ENCODE data around the gene HBZ.
A peak's percentile ranks its signal among the peaks of the same experiment; 100 is the strongest.
"Not testable (repeated sequence)": the region's sequence is repeated elsewhere in the genome, so short reads cannot be mapped to it uniquely, and the experiment has no call there.

Gene HBZ

DNA sequence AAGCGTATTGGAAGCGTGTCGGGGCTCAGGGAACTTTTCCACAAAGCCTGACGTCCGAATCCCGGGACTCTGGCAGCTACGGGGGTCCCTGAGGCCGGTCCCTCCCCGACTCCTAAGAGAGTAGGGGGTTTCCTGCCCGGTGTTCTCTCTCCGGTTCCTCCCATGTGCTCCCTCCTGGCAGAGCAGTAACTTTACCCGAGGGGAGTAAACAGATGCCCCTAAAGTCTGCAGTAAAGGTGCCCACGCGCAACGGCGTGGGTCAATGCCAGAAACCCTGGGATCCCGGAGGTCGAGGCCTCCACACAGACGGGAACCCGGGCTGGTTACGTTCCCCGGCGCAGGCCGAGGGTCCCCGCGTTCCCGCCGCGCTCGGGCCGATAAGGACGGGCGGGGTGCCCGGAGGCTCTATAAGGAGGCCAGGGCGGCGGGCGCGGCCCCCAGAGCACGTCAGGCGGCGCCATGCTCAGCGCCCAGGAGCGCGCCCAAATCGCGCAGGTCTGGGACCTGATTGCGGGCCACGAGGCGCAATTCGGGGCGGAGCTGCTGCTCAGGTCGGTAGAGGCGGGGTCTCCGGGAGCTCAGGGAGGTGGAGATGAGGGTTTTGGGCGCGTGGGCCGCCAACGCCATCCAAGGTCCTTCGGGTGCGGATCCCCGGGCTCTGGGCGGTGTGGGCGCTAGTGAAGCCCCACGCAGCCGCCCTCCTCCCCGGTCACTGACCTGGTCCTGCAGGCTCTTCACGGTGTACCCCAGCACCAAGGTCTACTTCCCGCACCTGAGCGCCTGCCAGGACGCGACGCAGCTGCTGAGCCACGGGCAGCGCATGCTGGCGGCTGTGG lies 13.3 kb downstream of the HBZ start, which contains the start of gene HBM:
Gene HBM (plus strand): TSS at position 440 of the 836 bp plus-strand sequence. CDS start 20 bp downstream, at position 460.
- DNase-seq = no peak

DNA sequence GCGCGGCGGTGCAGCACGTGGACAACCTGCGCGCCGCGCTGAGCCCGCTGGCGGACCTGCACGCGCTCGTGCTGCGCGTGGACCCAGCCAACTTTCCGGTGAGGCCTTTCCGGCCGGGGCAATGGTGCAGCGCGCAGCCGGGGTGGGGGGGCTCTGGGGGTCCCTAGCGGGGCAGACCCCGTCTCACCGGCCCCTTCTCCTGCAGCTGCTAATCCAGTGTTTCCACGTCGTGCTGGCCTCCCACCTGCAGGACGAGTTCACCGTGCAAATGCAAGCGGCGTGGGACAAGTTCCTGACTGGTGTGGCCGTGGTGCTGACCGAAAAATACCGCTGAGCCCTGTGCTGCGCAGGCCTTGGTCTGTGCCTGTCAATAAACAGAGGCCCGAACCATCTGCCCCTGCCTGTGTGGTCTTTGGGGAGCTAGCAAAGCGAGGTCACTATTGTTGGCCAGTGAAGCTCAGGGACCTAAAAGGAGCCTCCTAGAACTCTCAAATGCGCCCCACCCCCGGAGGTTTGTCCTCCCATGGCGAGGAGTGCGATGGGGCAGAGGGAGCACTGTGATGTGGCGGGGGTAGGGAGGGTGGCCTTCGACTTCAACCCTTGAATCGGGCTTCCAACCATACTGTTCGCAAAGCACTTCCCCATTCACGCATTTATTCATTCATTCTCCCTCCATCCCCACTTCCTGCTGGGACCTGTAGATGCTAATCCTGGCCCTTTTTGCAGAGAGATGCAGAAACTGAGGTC lies 14.1 kb downstream of the HBZ start:
- DNase-seq = no peak

DNA sequence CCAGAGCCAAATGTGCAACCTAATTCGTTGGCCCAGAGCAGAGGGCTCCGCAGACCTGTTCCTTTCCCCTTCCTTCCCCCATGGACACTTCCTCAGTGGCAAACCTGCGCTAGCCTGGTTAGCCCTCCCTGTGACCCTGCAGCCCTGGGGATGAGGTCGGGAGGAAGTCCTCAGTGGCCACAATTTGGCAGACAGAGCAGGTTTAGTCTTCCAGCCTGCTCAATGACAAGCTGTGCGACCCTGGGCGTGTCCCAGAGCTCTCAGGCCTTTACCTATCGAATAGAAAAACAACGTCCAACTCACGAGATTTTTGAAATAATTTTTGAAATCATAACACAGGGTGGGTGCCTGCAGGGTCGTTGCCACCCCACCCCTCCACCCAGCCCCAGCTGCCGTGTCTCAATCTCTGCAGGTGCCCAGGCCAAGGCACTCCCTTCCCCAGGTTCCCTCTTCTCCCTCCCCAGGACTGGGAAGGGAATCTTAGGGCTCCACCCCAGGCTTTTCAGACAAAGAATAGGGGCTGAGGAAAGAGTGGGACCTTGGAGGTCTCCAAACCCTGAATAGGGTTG lies 14.8 kb downstream of the HBZ start:
- DNase-seq = no peak

DNA sequence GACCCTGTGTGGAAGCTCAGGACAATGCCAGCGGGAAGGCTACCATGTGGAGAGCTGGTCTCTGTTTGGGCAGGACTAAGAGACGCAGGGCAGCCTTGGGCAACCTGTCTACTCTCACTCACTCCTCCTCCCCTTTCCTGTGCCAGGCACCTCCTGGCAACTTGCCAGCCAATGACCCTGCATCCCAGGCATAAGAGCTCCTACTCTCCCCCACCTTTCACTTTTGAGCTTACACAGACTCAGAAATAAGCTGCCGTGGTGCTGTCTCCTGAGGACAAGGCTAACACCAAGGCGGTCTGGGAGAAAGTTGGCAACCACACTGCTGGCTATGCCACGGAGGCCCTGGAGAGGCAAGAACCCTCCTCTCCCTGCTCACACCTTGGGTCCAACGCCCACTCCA lies 16.0 kb downstream of the HBZ start:
- DNase-seq = no peak

DNA sequence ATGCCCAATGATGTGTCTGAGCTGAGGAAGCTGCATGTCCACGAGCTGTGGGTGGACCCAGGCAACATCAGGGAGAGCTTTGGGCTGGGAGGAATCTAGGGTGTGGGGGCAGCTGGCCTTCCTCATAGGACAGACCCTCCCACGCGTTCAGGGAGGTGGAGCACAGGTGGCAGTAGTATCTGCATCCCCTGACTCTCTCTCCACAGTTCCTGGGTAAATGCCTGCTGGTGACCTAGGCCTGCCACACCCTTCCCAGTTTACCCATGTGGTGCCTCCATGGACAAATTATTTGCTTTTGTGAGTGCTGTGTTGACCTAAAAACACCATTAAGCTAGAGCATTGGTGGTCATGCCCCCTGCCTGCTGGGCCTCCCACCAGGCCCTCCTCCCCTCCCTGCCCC lies 16.6 kb downstream of the HBZ start:
- DNase-seq = no peak

DNA sequence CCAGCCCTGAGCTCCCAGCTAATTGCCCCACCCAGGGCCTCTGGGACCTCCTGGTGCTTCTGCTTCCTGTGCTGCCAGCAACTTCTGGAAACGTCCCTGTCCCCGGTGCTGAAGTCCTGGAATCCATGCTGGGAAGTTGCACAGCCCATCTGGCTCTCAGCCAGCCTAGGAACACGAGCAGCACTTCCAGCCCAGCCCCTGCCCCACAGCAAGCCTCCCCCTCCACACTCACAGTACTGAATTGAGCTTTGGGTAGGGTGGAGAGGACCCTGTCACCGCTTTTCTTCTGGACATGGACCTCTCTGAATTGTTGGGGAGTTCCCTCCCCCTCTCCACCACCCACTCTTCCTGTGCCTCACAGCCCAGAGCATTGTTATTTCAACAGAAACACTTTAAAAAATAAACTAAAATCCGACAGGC lies 17.7 kb downstream of the HBZ start:
- DNase-seq = not testable (repeated sequence)

DNA sequence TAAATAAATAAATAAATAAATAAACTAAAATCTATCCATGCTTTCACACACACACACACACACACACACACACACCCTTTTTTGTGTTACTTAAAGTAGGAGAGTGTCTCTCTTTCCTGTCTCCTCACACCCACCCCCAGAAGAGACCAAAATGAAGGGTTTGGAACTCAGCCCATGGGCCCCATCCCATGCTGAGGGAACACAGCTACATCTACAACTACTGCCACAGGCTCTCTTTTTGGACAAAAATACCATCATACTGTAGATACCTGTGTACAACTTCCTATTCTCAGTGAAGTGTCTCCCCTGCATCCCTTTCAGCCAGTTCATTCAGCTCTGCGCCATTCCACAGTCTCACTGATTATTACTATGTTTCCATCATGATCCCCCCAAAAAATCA lies 18.3 kb downstream of the HBZ start:
- no peak for DNase-seq

DNA sequence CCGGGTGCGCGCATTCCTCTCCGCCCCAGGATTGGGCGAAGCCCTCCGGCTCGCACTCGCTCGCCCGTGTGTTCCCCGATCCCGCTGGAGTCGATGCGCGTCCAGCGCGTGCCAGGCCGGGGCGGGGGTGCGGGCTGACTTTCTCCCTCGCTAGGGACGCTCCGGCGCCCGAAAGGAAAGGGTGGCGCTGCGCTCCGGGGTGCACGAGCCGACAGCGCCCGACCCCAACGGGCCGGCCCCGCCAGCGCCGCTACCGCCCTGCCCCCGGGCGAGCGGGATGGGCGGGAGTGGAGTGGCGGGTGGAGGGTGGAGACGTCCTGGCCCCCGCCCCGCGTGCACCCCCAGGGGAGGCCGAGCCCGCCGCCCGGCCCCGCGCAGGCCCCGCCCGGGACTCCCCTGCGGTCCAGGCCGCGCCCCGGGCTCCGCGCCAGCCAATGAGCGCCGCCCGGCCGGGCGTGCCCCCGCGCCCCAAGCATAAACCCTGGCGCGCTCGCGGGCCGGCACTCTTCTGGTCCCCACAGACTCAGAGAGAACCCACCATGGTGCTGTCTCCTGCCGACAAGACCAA lies 20.0 kb downstream of the HBZ start, which contains the start of gene HBA2:
Gene HBA2 (plus strand): TSS at position 503 of the 568 bp plus-strand sequence. CDS start 37 bp downstream, at position 540.
- DNase-seq = not testable (repeated sequence)

DNA sequence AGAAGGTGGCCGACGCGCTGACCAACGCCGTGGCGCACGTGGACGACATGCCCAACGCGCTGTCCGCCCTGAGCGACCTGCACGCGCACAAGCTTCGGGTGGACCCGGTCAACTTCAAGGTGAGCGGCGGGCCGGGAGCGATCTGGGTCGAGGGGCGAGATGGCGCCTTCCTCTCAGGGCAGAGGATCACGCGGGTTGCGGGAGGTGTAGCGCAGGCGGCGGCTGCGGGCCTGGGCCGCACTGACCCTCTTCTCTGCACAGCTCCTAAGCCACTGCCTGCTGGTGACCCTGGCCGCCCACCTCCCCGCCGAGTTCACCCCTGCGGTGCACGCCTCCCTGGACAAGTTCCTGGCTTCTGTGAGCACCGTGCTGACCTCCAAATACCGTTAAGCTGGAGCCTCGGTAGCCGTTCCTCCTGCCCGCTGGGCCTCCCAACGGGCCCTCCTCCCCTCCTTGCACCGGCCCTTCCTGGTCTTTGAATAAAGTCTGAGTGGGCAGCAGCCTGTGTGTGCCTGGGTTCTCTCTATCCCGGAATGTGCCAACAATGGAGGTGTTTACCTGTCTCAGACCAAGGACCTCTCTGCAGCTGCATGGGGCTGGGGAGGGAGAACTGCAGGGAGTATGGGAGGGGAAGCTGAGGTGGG lies 20.9 kb downstream of the HBZ start:
- not testable (repeated sequence) for DNase-seq

DNA sequence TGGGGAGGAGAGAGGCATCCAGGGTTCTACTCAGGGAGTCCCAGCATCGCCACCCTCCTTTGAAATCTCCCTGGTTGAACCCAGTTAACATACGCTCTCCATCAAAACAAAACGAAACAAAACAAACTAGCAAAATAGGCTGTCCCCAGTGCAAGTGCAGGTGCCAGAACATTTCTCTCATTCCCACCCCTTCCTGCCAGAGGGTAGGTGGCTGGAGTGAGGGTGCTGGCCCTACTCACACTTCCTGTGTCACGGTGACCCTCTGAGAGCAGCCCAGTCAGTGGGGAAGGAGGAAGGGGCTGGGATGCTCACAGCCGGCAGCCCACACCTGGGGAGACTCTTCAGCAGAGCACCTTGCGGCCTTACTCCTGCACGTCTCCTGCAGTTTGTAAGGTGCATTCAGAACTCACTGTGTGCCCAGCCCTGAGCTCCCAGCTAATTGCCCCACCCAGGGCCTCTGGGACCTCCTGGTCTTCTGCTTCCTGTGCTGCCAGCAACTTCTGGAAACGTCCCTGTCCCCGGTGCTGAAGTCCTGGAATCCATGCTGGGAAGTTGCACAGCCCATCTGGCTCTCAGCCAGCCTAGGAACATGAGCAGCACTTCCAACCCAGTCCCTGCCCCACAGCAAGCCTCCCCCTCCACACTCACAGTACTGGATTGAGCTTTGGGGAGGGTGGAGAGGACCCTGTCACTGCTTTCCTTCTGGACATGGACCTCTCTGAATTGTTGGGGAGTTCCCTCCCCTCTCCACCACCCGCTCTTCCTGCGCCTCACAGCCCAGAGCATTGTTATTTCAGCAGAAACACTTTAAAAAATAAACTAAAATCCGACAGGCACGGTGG lies 21.7 kb downstream of the HBZ start:
- not testable (repeated sequence) for DNase-seq

DNA sequence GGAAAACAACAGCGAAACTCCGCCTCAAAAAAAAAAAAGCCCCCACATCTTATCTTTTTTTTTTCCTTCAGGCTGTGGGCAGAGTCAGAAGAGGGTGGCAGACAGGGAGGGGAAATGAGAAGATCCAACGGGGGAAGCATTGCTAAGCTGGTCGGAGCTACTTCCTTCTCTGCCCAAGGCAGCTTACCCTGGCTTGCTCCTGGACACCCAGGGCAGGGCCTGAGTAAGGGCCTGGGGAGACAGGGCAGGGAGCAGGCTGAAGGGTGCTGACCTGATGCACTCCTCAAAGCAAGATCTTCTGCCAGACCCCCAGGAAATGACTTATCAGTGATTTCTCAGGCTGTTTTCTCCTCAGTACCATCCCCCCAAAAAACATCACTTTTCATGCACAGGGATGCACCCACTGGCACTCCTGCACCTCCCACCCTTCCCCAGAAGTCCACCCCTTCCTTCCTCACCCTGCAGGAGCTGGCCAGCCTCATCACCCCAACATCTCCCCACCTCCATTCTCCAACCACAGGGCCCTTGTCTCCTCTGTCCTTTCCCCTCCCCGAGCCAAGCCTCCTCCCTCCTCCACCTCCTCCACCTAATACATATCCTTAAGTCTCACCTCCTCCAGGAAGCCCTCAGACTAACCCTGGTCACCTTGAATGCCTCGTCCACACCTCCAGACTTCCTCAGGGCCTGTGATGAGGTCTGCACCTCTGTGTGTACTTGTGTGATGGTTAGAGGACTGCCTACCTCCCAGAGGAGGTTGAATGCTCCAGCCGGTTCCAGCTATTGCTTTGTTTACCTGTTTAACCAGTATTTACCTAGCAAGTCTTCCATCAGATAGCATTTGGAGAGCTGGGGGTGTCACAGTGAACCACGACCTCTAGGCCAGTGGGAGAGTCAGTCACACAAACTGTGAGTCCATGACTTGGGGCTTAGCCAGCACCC lies 22.8 kb downstream of the HBZ start:
- DNase-seq = peak; percentile 15

DNA sequence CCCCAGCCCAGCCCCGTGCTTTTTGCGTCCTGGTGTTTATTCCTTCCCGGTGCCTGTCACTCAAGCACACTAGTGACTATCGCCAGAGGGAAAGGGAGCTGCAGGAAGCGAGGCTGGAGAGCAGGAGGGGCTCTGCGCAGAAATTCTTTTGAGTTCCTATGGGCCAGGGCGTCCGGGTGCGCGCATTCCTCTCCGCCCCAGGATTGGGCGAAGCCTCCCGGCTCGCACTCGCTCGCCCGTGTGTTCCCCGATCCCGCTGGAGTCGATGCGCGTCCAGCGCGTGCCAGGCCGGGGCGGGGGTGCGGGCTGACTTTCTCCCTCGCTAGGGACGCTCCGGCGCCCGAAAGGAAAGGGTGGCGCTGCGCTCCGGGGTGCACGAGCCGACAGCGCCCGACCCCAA lies 23.6 kb downstream of the HBZ start:
- not testable (repeated sequence) for DNase-seq

DNA sequence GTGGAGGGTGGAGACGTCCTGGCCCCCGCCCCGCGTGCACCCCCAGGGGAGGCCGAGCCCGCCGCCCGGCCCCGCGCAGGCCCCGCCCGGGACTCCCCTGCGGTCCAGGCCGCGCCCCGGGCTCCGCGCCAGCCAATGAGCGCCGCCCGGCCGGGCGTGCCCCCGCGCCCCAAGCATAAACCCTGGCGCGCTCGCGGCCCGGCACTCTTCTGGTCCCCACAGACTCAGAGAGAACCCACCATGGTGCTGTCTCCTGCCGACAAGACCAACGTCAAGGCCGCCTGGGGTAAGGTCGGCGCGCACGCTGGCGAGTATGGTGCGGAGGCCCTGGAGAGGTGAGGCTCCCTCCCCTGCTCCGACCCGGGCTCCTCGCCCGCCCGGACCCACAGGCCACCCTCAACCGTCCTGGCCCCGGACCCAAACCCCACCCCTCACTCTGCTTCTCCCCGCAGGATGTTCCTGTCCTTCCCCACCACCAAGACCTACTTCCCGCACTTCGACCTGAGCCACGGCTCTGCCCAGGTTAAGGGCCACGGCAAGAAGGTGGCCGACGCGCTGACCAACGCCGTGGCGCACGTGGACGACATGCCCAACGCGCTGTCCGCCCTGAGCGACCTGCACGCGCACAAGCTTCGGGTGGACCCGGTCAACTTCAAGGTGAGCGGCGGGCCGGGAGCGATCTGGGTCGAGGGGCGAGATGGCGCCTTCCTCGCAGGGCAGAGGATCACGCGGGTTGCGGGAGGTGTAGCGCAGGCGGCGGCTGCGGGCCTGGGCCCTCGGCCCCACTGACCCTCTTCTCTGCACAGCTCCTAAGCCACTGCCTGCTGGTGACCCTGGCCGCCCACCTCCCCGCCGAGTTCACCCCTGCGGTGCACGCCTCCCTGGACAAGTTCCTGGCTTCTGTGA lies 24.3 kb downstream of the HBZ start, which contains the start of gene HBA1:
Gene HBA1 (plus strand): TSS at position 204 of the 906 bp plus-strand sequence. CDS start 37 bp downstream, at position 241.
- not testable (repeated sequence) for DNase-seq

DNA sequence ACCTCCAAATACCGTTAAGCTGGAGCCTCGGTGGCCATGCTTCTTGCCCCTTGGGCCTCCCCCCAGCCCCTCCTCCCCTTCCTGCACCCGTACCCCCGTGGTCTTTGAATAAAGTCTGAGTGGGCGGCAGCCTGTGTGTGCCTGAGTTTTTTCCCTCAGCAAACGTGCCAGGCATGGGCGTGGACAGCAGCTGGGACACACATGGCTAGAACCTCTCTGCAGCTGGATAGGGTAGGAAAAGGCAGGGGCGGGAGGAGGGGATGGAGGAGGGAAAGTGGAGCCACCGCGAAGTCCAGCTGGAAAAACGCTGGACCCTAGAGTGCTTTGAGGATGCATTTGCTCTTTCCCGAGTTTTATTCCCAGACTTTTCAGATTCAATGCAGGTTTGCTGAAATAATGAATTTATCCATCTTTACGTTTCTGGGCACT lies 25.0 kb downstream of the HBZ start:
- DNase-seq = no peak

DNA sequence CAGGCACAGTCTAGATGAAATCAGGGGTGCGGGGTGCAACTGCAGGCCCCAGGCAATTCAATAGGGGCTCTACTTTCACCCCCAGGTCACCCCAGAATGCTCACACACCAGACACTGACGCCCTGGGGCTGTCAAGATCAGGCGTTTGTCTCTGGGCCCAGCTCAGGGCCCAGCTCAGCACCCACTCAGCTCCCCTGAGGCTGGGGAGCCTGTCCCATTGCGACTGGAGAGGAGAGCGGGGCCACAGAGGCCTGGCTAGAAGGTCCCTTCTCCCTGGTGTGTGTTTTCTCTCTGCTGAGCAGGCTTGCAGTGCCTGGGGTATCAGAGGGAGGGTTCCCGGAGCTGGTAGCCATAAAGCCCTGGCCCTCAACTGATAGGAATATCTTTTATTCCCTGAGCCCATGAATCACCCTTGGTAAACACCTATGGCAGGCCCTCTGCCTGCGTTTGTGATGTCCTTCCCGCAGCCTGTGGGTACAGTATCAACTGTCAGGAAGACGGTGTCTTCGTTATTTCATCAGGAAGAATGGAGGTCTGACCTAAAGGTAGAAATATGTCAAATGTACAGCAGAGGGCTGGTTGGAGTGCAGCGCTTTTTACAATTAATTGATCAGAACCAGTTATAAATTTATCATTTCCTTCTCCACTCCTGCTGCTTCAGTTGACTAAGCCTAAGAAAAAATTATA lies 25.7 kb downstream of the HBZ start:
- no peak for DNase-seq

DNA sequence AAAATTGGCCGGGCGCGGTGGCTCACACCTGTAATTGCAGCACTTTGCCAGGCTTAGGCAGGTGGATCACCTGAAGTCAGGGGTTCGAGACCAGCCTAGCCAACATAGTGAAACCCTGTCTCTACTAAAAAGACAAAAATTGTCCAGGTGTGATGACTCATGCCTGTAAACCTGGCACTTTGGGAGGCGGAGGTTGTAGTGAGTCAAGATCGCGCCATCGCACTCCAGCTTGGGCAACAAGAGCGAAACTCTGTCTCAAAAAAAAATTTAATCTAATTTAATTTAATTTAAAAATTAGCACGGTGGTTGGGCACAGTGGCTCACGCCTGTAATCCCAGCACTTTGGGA lies 26.2 kb downstream of the HBZ start:
- no peak for DNase-seq

DNA sequence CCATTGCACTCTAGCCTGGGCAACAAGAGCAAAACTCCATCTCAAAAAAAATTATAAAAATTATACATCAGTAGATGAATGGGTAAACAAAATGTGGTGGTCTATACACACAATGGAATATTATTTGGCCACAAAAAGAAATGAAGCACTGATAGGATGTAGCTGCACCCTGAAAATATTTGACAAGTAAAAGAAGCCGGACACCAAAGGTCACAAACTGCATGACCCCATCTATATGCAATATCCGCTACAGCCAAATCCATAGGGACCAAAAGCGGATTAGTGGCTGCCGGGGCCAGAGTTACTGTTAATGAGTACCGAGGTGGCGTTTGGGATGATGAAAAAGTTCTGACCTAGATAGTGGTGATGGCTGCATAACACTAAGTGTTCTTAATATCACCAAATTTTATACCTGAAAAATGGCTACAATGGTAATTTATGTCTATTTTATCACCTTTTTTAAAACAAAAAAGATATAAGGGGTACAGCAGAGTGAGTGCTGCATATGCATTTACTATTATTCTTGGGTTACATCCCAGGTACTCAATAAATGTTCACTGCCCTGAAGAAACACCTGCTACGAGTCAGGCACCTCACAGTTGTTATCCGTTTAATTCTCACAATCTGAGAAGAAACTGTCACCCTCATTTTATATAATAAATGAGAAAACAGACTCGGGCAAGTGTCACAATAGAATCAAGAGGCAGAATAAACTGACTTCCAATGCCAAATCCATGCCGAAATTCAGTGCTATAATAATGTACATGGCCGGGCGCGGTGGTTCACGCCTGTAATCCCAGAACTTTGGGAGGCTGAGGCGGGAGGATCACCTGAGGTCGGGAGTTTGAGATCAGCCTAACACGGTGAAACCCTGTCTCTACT lies 27.0 kb downstream of the HBZ start:
- DNase-seq = no peak
